ENCODE data around the gene DIRAS1. TPM values are rescaled to one million over a fixed set of nuclear protein-coding genes. Genes with fewer than 3 reads are reported as not detected.

DIRAS1 gene
- total RNA-seq, 1 experiment from 2014 or later: 7.8 TPM

- Mint-ChIP-seq H3K27ac (no peak overlapping the region), H3K4me1 (peaks cover 9 to 23% of the 10 kb centered on the region in 2 experiments), H3K27me3 (ENCODE audit: low read depth) (peaks cover 50% of the 10 kb centered on the region), H3K4me3 (peak overlapping the region; percentile 30 to 56; a peak in 4 of 5 replicates), H3K9me3 (no peaks in the 10 kb centered on the region), H3K36me3 (ENCODE audit: insufficient read depth in 1 of 3, low read depth in 3 of 3) (no peaks in the 10 kb centered on the region; a peak in 1 of 7 replicates)
- WGBS (ENCODE audit: extremely low coverage, insufficient read length, low lambda C conversion rate): no CpG with 5 or more reads among the region's 28 CpGs
- no peak overlapping the region for H2BK120ac ChIP-seq (ENCODE audit: low read depth, low read length, poor library complexity, severe bottlenecking)
- H3K18ac ChIP-seq (ENCODE audit: insufficient read length, low read depth, low read length): no peak overlapping the region
- no peak overlapping the region for H3K23ac ChIP-seq (ENCODE audit: insufficient read length, low read depth, low read length)
- H2BK5ac ChIP-seq (ENCODE audit: insufficient read length, low read length): no peak overlapping the region
- no peaks in the 10 kb centered on the region for H3K79me1 ChIP-seq (ENCODE audit: insufficient read depth, low read depth, low read length, poor library complexity, severe bottlenecking)
- H4K8ac ChIP-seq (replicated peaks; ENCODE audit: insufficient read length, low read depth, low read length): no peak overlapping the region
- no peak overlapping the region for H2BK20ac ChIP-seq (ENCODE audit: low read depth, low read length, poor library complexity, severe bottlenecking)
- H2AFZ ChIP-seq (ENCODE audit: low read length): no peak overlapping the region
- H4K5ac ChIP-seq (ENCODE audit: insufficient read length, low read depth, low read length): no peak overlapping the region
- H3K79me2 ChIP-seq (ENCODE audit: insufficient read depth, low read length): no peaks in the 10 kb centered on the region
- H3K27me3 ChIP-seq (ENCODE audit: insufficient read depth, low read length): no peaks in the 10 kb centered on the region
- H4K20me1 ChIP-seq (ENCODE audit: control insufficient read depth, insufficient read depth, insufficient read length): peaks cover 3% of the 10 kb centered on the region
- H4K91ac ChIP-seq (ENCODE audit: insufficient read length, low read depth, low read length): no peak overlapping the region
- H3K4ac ChIP-seq (ENCODE audit: low read depth, low read length): no peak overlapping the region
- no peaks in the 10 kb centered on the region; the same call in 1 of the 2 replicates for H3K4me1 ChIP-seq (ENCODE audit: insufficient read depth, low read length)
- H3K9ac ChIP-seq (ENCODE audit: extremely low read depth, insufficient read length, low read length): no peak overlapping the region
- H3K23me2 ChIP-seq (ENCODE audit: insufficient read length, low read depth, low read length, poor library complexity, severe bottlenecking): peaks cover 7% of the 10 kb centered on the region
- H3K4me2 ChIP-seq (ENCODE audit: insufficient read depth, insufficient read length, low read length): no peak overlapping the region
- H3K9me3 ChIP-seq (ENCODE audit: control insufficient read depth, low read depth, low read length): no peaks in the 10 kb centered on the region
- H3K56ac ChIP-seq (ENCODE audit: insufficient read length, low read depth, low read length): no peak overlapping the region
- no peak for DNase-seq
- H2AK5ac ChIP-seq (ENCODE audit: insufficient read length, low read length): no peak overlapping the region
- no peak overlapping the region for H2BK12ac ChIP-seq (ENCODE audit: insufficient read length, low read depth, low read length)
- no peak overlapping the region for H3T11ph ChIP-seq (ENCODE audit: low read length)
- H3K14ac ChIP-seq (ENCODE audit: insufficient read depth, low read length): no peak overlapping the region
- no peak overlapping the region for H2BK15ac ChIP-seq (ENCODE audit: low read depth, low read length)
- no peak overlapping the region for H3K27ac ChIP-seq (ENCODE audit: insufficient read length, low read depth, low read length)
- TF ChIP-seq CTCF (conservative IDR thresholded peaks at IDR 0.05): no peak
Measured at GRCh38 chr19:2722541-2723344, 1.6 kb upstream of the DIRAS1 start.

Measured in H9 (cell line).